Epithelial cell of proximal tubule (primary cell): ENCODE results near the gene SORBS1. TPM values are rescaled to one million over a fixed set of nuclear protein-coding genes. Genes with fewer than 3 reads are reported as not detected.

Source experiments
- DNase-seq: peaks from one replicate; pipeline ENCODE4 v3.0.0-alpha.2; 2011; ENCODE audit warnings: low read depth
- H3K4me3 ChIP-seq: 2 replicates; pipeline ENCODE4 v1.5.1; 2011; ENCODE audit warnings: low read depth, mild to moderate bottlenecking, low read length
- CTCF ChIP-seq: conservative IDR thresholded peaks from 2 replicates; pipeline ENCODE4 v1.5.1; 2012; ENCODE audit warnings: low read depth, mild to moderate bottlenecking, low read length
- total RNA-seq: library from RNA; depleted of rRNA; stranded (reverse); fragments of >200 nt; gene quantifications from 2 replicates; pipeline ENCODE4 v1.2.3, GENCODE V29; 2015

The SORBS1 gene
- total RNA-seq, 1 donor from 2014 or later: 7.0 TPM

- DNase-seq: no peak
- TF ChIP-seq CTCF: no peak
- H3K4me3 ChIP-seq: no peak overlapping the region
Observed at GRCh38 chr10:95543459-95543858, 17.7 kb downstream of the SORBS1 start.

GRCh38 chr10:95542761-95543160 lies 18.4 kb downstream of the SORBS1 start:
- H3K4me3 ChIP-seq: no peak overlapping the region
- TF ChIP-seq CTCF: no peak
- DNase-seq: no peak

GRCh38 chr10:95542330-95542729 lies 18.8 kb downstream of the SORBS1 start:
- no peak overlapping the region for H3K4me3 ChIP-seq
- TF ChIP-seq CTCF: no peak
- no peak for DNase-seq

GRCh38 chr10:95540514-95541052 lies 20.6 kb downstream of the SORBS1 start:
- no peak for TF ChIP-seq CTCF
- H3K4me3 ChIP-seq: no peak overlapping the region

GRCh38 chr10:95539560-95540284 lies 21.4 kb downstream of the SORBS1 start:
- DNase-seq: no peak
- TF ChIP-seq CTCF: no peak
- no peak overlapping the region for H3K4me3 ChIP-seq

More at GRCh38 chr10:95540514-95541052, 20.6 kb downstream of the SORBS1 start:
- no peak for DNase-seq

- no peak for DNase-seq
Observed at GRCh38 chr10:95538412-95538811, 22.8 kb downstream of the SORBS1 start.

More at GRCh38 chr10:95538412-95538811, 22.8 kb downstream of the SORBS1 start:
- H3K4me3 ChIP-seq: no peak overlapping the region
- no peak for TF ChIP-seq CTCF
